Hepatocyte (in vitro differentiated cells): ENCODE measurements around the gene INS.

Experiments
- CTCF ChIP-seq: fragments of 200-600 bp; sonication (generic); IDR thresholded peaks from 2 replicates; pipeline ENCODE4 v1.5.1; 2016; ENCODE audit warnings: antibody characterized with exemption, mild to moderate bottlenecking; ENCODE audit not compliant: poor library complexity
- EZH2 ChIP-seq: fragments of 200-600 bp; sonication (generic); IDR thresholded peaks from 2 replicates; pipeline ENCODE4 v1.6.1; 2016; ENCODE audit warnings: antibody characterized with exemption, mild to moderate bottlenecking, borderline replicate concordance
- EZH2phosphoT487 ChIP-seq: fragments of 200-600 bp; sonication (generic); IDR thresholded peaks from one replicate; pipeline ENCODE4 v1.6.1; 2018; ENCODE audit warnings: antibody characterized with exemption, mild to moderate bottlenecking, low read depth, moderate library complexity; ENCODE audit not compliant: unreplicated experiment, severe bottlenecking

GRCh38 chr11:2158966-2159365, 2.0 kb downstream of the INS start:
- no peak for TF ChIP-seq EZH2phosphoT487
- TF ChIP-seq CTCF, result no peak
- no peak for TF ChIP-seq EZH2
